Osteocyte (in vitro differentiated cells): ENCODE data around the gene YIPF3. TPM values are rescaled to one million over a fixed set of nuclear protein-coding genes. Genes with fewer than 3 reads are reported as not detected.

Experiments used
- DNase-seq: peaks from one replicate; pipeline ENCODE4 v3.0.0; 2021; ENCODE audit warnings: mixed read lengths; ENCODE audit not compliant: unreplicated experiment; ENCODE audit errors: extremely low spot score
- H3K27ac Mint-ChIP-seq: one replicate; pipeline ENCODE4 v1.8.0; 2021; ENCODE audit warnings: mild to moderate bottlenecking, mixed read lengths; ENCODE audit not compliant: unreplicated experiment
- H3K27me3 Mint-ChIP-seq: one replicate; pipeline ENCODE4 v1.8.0; 2021; ENCODE audit warnings: mixed read lengths; ENCODE audit not compliant: unreplicated experiment
- H3K36me3 Mint-ChIP-seq: one replicate; pipeline ENCODE4 v1.8.0; 2021; ENCODE audit warnings: mixed read lengths; ENCODE audit not compliant: unreplicated experiment
- H3K4me1 Mint-ChIP-seq: one replicate; pipeline ENCODE4 v1.8.0; 2021; ENCODE audit warnings: mixed read lengths; ENCODE audit not compliant: unreplicated experiment
- H3K4me3 Mint-ChIP-seq: one replicate; pipeline ENCODE4 v1.8.0; 2021; ENCODE audit warnings: mild to moderate bottlenecking, moderate library complexity, mixed read lengths; ENCODE audit not compliant: unreplicated experiment
- H3K9me3 Mint-ChIP-seq: one replicate; pipeline ENCODE4 v1.8.0; 2021; ENCODE audit warnings: mixed read lengths; ENCODE audit not compliant: unreplicated experiment
- total RNA-seq: library from RNA; stranded (reverse); gene quantifications from 2 replicates; pipeline ENCODE4 v1.2.1, GENCODE V29; 2021
- TF ChIP-seq, protein P1 (sequence below): fragments of 200-600 bp; sonication (generic); IDR thresholded peaks from 2 replicates; pipeline ENCODE4 v1.5.0; 2021; ENCODE audit warnings: antibody characterized with exemption, mild to moderate bottlenecking, moderate library complexity

Gene YIPF3
- total RNA-seq, 1 donor from 2014 or later: 148 TPM

DNA sequence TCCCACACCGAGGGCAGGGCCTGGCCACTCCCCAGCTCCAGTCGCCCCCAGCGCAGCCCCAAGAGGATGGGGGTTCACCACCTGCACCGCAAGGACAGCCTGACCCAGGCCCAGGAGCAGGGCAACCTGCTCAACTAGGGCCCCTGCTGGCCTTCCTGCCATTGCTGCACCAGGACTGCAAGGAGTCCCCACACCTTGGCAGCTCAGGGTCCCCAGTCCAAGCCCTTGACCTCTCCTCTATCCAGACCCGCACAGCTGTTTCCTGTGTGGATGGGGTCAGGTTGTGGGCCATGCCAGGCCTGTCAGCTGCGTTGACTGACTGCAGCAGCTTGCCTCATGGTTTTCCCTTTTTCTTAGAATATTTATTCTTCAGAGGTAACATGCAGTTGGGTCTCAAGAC is 11.0 kb downstream of the YIPF3 start:
- no peak overlapping the region for H3K4me3 Mint-ChIP-seq
- no peak overlapping the region for H3K27ac Mint-ChIP-seq
- no peak for DNase-seq
- H3K27me3 Mint-ChIP-seq: no peaks in the 10 kb centered on the region
- TF ChIP-seq, protein P1, sequence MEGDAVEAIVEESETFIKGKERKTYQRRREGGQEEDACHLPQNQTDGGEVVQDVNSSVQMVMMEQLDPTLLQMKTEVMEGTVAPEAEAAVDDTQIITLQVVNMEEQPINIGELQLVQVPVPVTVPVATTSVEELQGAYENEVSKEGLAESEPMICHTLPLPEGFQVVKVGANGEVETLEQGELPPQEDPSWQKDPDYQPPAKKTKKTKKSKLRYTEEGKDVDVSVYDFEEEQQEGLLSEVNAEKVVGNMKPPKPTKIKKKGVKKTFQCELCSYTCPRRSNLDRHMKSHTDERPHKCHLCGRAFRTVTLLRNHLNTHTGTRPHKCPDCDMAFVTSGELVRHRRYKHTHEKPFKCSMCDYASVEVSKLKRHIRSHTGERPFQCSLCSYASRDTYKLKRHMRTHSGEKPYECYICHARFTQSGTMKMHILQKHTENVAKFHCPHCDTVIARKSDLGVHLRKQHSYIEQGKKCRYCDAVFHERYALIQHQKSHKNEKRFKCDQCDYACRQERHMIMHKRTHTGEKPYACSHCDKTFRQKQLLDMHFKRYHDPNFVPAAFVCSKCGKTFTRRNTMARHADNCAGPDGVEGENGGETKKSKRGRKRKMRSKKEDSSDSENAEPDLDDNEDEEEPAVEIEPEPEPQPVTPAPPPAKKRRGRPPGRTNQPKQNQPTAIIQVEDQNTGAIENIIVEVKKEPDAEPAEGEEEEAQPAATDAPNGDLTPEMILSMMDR: no peak
- peaks cover 7% of the 10 kb centered on the region for H3K4me1 Mint-ChIP-seq
- H3K36me3 Mint-ChIP-seq: peaks cover 24% of the 10 kb centered on the region
- no peaks in the 10 kb centered on the region for H3K9me3 Mint-ChIP-seq

DNA sequence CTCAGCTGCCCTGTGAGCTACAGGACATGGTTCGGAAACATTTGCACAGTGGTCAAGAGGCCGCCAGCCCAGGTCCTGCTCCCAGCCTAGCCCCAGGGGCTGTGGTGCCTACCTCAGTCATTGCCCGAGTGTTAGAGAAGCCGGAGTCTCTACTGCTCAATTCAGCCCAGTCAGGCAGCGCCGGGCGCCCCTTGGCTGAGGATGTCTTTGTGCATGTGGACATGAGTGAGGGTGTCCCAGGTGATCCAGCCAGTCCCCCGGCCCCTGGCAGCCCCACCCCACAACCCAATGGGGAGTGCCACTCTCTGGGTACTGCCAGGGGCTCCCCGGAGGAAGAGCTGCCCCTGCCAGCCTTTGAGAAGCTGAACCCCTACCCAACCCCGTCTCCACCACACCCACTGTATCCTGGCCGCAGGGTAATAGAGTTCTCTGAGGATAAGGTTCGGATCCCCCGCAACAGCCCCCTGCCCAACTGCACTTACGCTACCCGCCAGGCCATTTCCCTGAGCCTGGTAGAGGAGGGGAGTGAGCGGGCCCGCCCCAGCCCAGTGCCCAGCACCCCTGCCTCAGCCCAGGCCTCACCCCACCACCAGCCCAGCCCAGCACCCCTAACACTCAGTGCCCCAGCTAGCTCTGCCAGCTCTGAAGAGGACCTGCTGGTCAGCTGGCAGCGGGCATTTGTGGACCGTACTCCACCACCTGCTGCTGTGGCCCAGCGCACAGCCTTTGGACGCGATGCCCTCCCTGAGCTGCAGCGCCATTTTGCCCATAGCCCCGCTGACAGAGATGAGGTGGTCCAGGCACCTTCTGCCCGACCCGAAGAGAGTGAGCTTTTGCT is 11.8 kb downstream of the YIPF3 start:
- TF ChIP-seq, protein P1: no peak
- no peak overlapping the region for H3K27ac Mint-ChIP-seq
- no peaks in the 10 kb centered on the region for H3K27me3 Mint-ChIP-seq
- H3K4me1 Mint-ChIP-seq: peaks cover 5% of the 10 kb centered on the region
- H3K9me3 Mint-ChIP-seq: no peaks in the 10 kb centered on the region
- no peak for DNase-seq
- H3K4me3 Mint-ChIP-seq: no peak overlapping the region
- H3K36me3 Mint-ChIP-seq: peaks cover 30% of the 10 kb centered on the region

DNA sequence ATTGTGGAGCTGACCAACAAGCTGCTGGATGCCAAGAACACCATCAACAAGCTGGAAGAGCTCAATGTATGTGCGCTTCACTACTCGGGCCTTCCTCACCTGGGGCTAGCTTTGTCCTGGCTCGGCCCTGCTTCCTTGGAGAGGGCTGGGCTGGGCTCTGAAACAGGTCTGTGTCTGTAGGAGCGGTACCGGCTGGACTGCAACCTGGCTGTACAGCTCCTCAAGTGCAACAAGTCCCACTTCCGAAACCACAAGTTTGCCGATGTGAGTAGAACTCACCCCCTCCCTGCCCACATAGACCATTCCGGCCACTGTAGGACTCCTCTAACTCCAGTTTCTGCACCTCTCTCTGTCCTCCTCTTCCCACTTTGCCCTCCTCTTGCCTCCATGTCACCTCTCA is 13.3 kb downstream of the YIPF3 start:
- Mint-ChIP-seq H3K27ac (no peak overlapping the region), H3K9me3 (no peaks in the 10 kb centered on the region), H3K36me3 (peaks cover 39% of the 10 kb centered on the region), H3K4me1 (no peaks in the 10 kb centered on the region), H3K27me3 (no peaks in the 10 kb centered on the region), H3K4me3 (no peak overlapping the region)
- TF ChIP-seq, protein P1: no peak
- no peak for DNase-seq

DNA sequence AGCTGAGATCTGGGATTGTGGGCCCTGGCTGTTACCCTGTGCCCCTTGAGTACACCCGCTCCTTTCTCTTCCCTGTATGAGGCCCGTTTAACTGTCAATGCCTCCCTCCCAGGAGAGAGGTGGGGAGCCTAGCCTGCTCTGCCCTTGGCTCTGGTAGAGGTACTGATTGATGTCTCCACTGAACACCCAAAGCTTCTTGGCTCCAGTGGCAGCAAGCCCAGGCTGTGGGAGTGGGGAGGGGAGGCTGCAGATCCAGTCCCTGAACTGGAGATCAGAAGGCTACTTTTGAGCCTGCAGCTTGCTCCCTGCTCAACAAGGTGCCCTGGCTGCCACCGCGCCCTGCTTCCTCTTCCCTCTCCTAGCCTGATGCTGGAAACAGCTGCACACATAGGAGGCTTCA is 14.1 kb downstream of the YIPF3 start:
- peaks cover 2% of the 10 kb centered on the region for H3K4me1 Mint-ChIP-seq

DNA sequence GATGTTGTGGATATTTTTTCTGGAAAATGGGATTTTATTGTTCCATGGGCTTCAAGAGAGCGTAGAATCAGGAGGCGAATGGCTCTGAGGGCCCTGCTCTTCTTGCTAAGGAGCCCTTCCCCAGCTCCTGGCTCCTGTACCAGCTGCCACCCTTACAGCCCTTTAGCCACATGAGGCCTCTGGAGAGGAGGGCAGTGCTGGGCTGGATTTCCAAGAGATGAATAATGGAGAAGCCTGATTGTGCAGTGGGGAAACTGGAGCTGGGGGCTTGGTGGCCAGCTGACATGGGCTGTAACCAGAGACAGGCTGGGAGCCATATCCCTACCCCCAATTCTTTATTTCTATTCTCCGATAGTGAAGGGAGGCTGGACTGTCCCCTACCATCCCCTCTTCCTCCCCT is 15.8 kb downstream of the YIPF3 start:
- TF ChIP-seq, protein P1: no peak
- no peak overlapping the region for H3K4me3 Mint-ChIP-seq
- DNase-seq: no peak
- H3K9me3 Mint-ChIP-seq: no peaks in the 10 kb centered on the region
- no peak overlapping the region for H3K27ac Mint-ChIP-seq
- H3K36me3 Mint-ChIP-seq: peaks cover 42% of the 10 kb centered on the region
- peaks cover 20% of the 10 kb centered on the region for H3K4me1 Mint-ChIP-seq
- H3K27me3 Mint-ChIP-seq: no peaks in the 10 kb centered on the region

More for the DNA sequence above, 14.1 kb downstream of the YIPF3 start:
- H3K36me3 Mint-ChIP-seq: peaks cover 42% of the 10 kb centered on the region
- H3K27me3 Mint-ChIP-seq: no peaks in the 10 kb centered on the region
- no peak for DNase-seq
- no peak overlapping the region for H3K4me3 Mint-ChIP-seq
- H3K9me3 Mint-ChIP-seq: no peaks in the 10 kb centered on the region
- H3K27ac Mint-ChIP-seq: no peak overlapping the region
- TF ChIP-seq, protein P1: no peak
